HG03064 (cell line): ENCODE measurements around the gene EIF3CL.
"Not testable (repeated sequence)": the region's sequence is repeated elsewhere in the genome, so short reads cannot be mapped to it uniquely, and the experiment has no call there.

ENCODE experiments used
- ATAC-seq: cut with Tn5 transposase; IDR thresholded peaks from one replicate; pipeline ENCODE4 v1.9.1; 2021; ENCODE audit warnings: low read depth; ENCODE audit not compliant: unreplicated experiment

The EIF3CL gene

GRCh38 chr16:28364268-28365173 is 39.1 kb downstream of the EIF3CL start:
- ATAC-seq, result peak; percentile 78

GRCh38 chr16:28363408-28363807 is 40.2 kb downstream of the EIF3CL start, which contains the start of gene NPIPB6:
NPIPB6 (minus strand) TSS chr16:28363508; CDS start chr16:28362822, 686 bp downstream.
- not testable (repeated sequence) for ATAC-seq

GRCh38 chr16:28362600-28362999 is 41.0 kb downstream of the EIF3CL start:
- ATAC-seq, result not testable (repeated sequence)

GRCh38 chr16:28338230-28338629 is 65.4 kb downstream of the EIF3CL start:
- ATAC-seq, result not testable (repeated sequence)

- not testable (repeated sequence) for ATAC-seq
These were observed 66.5 kb downstream of the EIF3CL start for GRCh38 chr16:28336940-28337710.

GRCh38 chr16:28335678-28336077 is 68.0 kb downstream of the EIF3CL start:
- ATAC-seq, result not testable (repeated sequence)

GRCh38 chr16:28332632-28333031 is 71.0 kb downstream of the EIF3CL start:
- not testable (repeated sequence) for ATAC-seq

GRCh38 chr16:28330981-28331380 is 72.7 kb downstream of the EIF3CL start:
- ATAC-seq, result not testable (repeated sequence)

GRCh38 chr16:28330232-28330631 is 73.4 kb downstream of the EIF3CL start:
- ATAC-seq, result not testable (repeated sequence)
